HCEC 1CT (cell line): ENCODE measurements around the gene SLC38A3.
"Not testable (repeated sequence)": the region's sequence is repeated elsewhere in the genome, so short reads cannot be mapped to it uniquely, and the experiment has no call there.

Experiments used
- DNase-seq: peaks from one replicate; pipeline ENCODE4 v3.0.0-alpha.2; 2017

Gene SLC38A3

DNA sequence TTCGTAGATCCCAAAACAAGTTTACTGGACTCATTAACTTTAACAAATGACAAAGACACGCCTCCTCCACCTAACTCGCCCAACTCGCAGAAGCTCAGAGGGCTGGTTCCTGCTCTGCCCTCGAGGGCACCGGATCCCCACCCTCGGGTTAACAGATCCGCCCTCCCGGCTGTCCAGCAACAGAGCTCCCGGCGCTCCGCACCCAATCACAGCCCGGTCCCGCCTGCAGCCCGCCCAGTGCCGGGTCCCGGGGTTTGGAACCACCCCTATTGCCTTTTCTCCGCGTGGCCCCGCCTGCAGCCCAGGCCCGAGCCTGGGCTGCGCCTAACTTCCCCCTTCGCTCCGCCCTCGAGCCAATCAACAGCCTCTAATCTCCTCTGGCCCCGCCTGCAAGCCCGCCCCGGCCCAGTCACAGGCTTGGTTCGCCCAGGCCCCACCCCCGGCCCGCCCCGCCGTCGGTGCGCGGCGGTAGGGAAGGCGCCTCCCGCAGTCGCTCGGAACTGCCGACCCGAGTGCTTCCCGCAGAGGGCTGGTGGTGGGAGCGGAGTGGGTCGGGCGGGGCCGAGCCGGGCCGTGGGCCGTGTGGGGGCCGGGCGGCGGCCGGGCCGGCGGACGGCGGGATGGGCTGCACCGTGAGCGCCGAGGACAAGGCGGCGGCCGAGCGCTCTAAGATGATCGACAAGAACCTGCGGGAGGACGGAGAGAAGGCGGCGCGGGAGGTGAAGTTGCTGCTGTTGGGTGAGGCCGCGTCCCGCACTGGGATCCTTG lies 30.8 kb downstream of the SLC38A3 start, which contains the start of gene GNAI2:
GNAI2 (plus strand) TSS at position 489 of the 768 bp plus-strand sequence; CDS start at position 621, 132 bp downstream.
- peak; percentile 99 for DNase-seq

DNA sequence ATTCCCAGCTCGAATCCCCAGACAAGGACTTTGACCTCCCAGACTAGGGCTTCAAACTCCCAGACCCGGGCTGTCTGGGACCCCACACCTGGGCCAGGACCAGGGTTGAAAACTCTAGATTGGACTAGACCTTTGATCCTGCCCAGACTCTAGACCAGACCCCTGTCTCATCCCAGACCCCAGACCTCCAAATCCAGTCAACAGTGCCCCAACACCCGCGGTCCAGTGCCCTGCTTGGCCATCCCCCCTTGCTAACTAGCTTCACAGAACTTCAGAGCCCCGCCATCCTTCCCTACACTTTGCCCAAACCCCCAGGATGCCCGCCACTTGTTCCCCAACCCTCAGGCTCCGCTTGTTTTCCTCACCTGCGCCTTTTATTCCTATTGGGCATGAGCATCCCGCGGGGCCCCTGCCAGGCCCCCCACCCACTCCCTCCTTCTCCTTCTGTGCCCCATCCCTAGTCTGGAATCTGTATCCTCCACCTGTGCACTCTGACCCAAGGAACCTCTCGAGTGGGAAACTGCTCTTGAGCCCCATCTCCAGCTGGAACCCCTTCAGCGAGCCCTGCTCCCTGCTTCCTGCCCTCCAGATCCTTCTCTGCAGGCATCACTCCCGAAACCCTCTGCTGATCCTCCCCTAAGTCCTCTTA lies 31.5 kb downstream of the SLC38A3 start:
- DNase-seq: no peak

DNA sequence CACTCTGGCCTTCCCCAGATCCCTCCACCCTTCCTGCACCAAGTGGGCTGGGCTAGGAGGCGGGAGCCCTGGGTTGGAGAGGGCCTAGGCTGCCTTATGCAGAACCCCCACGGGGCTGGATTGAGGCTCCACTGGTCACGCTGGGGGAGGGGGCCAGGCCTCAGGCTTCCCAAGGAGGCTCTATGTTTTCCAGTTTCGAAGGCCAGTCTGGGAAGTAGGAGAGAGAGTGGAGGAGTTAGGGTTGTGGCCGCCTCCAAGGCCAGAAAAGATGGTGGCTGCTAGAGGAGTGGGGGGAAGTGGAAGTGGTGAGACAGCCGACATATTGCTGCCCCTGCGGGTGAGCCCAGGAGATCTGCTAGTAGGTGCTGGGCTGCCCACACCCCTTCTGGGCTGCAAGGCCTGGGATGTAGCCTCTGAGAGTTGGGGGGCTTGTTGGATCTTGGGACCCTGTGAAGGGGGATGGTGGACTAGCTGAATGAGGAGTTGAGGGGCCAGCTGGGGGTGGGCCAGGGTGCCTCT lies 32.1 kb downstream of the SLC38A3 start:
- DNase-seq: peak; percentile 45

DNA sequence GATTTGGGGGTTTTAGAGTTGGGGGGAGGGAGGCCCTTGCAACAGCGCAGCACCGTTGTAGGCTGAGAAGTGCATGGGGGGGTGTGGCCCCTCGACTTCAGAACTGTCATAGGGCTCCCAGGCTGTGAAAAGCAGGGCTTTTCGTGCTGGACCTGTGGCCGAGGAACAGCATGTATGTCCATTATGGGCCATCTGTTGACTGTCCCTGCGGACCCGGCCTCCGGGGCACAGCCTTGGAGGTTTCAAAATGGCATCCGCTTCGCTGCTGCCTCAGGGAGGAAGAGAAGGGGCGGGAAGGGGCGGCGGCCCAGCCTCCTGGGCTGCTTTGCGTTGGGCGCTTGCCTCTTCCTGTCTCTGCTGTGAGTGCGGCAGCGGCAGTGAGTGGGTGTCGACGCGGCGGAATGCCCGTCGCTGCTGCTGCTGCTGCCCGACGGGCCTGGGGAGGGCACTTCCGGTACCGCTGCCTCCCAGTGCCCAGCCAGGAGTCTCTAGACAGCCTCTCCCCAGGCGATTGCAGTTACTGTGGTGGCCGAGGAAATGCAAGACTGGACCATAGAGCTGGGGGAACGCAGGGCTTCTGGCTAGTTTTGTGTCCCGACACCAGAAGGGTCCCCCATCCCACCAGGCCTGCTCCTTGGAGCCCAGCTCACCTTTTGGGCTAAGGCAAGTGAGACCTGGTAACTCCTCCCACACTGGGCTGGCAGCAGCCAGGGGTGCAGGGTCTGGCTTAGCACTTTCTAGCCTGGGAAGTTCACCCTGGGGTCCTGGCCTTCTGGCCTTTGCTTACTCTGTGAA lies 32.9 kb downstream of the SLC38A3 start:
- peak; percentile 83 for DNase-seq

DNA sequence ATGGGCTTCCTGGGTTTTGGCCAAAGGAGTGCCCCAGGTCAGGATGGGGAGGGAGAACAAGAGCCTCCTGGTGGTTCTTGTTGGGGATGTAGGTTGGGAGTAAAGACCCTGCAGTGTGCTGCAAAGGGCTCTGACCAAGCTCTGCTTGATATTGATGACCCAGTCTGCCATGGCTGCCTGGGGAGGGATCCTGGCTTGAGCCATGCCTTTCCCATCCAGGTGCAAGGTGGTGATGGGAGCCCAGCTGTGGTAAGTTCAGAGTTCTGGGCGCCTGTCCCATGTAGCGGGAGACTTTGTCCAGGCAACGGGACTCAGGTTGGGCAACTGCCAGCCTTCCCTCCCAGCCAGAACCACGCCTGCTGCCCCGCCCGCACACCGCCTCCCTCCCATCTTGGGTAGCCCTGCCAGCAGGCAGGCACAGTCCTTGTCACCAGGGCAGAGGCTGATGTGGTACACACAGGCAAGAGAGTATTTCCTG lies 33.5 kb downstream of the SLC38A3 start:
- DNase-seq: no peak

DNA sequence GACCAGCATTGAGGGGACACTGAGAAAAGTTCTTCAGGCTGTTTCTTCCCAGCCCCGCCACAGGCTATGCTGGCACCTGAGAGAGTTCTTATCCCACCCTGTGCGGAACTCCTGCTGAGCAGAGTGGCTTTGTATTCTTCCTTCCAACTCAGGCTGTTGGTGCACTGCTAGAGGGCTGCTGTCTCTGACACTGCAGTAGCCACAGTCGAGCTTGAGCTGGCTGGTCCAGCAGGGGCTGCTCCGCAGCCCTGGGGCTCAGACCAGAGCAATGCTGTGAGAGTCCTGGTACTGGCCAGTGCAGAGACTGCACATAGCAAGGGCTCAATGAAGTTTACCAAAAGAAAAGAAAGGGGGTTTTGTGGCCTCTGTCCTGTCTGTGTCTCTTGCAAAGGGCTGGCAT lies 34.6 kb downstream of the SLC38A3 start:
- DNase-seq: no peak

DNA sequence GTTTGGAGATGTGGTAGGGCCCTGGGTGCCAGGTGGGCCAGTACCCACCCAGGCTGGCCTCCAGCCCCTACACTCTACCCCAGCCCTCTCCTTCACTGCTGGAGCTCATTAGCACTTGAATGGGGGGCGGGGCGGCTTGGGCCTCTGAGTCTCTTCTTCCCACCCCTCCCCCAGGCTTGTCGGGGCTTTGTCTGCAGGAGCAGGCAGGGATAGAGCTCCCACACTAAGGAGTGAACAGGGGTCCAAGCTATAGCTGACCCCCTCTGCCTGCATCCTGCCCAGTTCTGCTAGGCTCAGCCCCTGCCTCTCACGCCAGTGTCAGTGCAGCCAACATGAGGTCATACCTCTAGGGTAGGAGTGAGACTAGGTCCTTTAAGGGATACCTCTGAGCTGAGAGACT lies 36.1 kb downstream of the SLC38A3 start:
- no peak for DNase-seq

DNA sequence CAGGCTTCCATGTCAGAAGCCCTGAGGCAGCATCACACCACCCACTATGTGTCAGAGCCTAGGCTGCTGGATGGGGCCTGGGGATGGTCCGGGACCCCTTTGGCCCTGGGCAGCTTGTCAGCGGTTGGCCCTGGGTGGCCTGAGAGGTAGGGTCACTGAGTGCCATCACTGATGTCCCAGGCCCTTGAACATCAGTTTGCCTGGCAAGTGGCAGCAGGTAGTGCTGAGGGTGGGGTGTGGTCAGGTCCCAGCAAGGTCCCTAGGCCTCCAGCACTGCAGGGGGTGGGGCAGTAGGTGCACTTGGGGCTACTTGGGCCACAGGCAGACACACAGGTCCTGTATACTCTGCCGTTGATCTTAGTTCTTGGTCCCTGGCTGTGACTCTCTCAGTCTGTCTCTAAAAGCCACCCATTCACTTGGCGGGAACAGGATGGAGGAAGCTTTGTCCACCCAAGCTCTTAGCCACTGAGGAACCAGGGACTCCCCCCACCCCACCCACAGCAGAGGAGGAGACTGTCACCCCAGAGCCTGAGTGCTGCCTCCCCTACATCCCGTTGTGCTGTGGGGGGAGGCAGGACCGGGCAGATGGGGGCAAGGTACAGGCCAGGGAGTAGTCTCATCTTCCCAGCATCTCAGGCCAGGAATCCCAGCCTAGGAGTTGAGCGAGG lies 36.8 kb downstream of the SLC38A3 start:
- no peak for DNase-seq

DNA sequence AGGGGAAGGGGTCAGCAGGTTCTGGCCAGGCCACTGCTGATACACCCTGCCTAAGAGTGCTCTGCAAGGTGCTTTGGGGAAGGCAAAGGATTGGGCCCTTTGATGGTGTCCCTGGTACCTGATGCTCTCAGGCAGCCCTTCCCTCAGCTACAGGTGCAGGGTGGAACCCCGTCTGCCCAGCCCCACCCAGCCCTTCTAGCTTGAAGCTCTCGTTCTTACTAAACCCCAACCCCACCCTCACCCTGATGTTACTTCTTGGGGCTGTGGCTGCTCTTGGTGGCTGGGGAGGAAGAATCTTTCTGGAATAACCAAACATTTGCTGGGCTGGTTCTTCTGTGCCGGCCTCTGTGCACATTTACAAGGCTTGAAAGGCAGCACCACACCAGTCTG lies 37.3 kb downstream of the SLC38A3 start:
- no peak for DNase-seq

DNA sequence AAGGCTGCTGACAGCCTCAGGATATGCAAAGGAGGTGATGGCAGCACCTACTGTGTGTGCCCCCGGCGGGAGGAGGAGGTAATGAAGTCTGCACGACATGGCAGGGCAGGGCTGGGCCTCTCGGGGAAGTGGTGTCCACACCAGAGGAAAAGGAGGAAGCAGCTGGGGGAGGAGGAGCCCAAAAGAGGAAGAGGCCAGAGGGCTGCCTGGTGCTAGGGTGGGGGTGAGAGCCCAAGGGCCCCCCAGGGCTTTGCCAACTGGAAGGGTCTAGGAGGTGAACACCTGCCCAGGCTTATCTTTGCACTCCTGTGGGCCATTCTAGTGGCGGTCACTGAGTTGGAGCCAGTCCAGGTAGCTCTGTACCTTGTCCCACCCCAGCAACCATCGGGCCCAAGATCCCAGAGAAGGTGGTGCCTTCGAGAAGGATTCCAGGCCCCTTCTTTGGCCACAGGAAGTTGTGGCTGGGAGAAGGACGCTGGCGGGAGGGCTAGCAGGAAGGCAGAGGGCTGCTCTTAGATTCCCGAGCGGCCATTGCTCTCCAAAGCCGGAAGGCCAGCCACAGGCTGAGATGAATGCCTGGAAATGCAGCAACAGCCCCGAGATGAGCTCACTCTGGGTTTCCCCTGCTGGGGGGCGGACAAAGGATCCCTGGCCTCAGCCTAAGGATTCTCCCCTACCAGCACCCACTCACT lies 37.9 kb downstream of the SLC38A3 start:
- no peak for DNase-seq

DNA sequence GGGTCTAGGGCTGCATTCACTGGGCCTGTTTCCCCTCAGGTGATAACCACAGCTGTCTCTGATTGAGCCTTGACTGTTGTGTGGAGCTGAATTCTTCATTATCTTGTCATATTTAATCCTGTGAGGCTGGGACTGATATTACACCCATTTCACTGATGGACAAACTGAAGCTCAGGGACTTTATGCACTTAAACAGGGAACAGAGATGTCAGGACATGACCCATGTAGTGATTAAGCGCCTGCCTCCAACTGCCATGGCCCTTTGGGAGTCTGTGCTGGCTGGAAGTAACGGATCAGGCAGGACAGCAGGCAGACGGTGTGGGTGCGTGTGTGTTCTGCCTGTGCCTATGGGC lies 38.4 kb downstream of the SLC38A3 start:
- DNase-seq: no peak

DNA sequence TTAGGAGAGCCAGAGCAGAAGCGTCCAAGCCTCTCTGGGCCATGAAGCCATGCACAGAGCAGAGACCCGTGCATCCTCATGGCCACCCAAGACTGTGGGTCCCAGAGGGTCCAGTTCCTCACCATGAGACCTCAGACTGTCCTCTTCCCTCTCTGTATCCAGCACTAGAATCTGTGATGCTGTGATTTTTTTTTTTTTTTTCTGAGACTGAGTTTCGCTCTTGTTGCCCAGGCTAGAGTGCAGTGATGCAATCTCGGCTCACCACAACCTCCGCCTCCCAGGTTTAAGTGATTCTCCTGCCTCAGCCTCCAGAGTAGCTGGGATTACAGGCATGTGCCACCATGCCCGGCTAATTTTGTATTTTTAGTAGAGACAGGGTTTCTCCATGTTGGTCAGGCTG lies 39.7 kb downstream of the SLC38A3 start:
- not testable (repeated sequence) for DNase-seq

DNA sequence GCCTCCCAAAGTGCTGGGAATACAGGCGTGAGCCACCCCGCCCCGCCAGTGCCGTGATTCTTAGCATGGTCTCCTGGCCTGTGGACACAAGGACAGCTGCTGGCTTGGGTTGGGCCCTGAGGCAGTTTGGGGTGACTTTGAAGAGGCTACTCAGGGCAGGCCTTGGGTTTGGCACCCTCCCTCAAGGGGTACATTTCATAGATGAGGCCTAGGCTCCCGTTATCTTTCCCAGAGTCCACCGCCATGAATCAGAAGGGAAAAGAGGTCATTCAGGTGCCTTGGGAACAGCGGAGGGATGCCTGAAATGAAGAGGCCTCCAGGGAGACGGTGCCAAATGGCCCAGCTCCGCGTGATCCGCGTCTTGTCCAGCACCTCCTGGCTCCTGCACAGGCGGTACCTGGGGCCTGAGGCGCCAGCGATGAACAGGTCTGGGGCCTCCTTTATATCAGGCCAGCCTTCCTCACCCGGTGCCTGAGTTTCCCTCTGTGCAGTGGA lies 40.2 kb downstream of the SLC38A3 start:
- DNase-seq: no peak

DNA sequence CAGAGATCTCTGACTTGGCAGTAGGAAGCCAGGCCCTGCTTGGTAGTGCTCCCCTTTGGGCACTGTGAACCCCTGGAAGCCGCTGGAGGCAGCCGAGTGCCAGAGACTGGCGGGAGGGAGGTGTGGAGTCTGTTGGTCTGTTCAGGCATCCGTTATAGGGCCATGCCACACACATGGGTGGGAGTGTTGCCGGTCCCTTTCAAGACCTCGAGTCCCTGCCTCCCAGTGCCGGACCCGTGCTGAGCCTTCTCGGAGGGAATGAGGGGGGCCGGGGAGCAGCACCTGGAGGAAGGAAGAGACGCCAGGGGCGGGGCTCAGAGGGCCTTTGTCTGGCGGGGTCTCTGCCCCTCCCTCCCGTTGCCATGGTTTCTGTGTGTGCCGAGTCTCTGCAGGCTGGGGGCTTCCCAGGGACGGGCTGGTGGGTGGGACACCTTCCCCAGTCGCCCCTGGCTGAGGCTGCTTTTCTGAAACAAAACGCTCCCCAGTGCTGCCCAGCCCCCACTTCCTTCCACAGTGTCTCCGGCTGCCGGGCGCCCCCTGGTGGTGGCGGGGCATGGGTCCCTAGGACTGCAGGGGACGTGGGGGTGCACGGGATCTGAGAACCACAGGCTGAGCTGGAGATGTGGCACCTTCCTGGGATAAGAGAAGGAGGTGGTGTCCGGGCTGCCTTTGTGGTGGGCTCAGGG lies 40.9 kb downstream of the SLC38A3 start:
- DNase-seq: peak; percentile 70

DNA sequence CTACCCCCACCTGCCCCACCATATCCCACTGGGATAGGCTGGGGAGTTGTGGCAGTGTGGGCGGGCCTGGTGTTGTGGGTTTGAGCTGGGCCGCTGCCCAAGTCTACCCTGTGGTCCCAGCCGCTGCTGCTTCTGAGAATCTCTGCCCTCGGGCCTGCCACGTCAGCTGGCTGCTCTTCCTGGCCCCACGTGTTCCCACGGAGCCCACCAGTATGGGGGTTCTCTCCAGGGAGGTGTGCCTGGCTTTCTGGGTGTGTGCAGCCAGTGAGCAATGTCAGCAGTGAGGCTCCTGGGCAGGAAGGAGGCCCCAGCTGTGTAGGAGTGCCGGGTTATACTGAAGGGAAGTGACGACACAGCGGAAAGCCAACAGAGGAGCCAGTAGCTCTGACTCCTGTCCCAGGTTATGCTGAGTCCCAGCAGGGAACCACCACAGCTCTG lies 41.5 kb downstream of the SLC38A3 start:
- DNase-seq: peak; percentile 76

DNA sequence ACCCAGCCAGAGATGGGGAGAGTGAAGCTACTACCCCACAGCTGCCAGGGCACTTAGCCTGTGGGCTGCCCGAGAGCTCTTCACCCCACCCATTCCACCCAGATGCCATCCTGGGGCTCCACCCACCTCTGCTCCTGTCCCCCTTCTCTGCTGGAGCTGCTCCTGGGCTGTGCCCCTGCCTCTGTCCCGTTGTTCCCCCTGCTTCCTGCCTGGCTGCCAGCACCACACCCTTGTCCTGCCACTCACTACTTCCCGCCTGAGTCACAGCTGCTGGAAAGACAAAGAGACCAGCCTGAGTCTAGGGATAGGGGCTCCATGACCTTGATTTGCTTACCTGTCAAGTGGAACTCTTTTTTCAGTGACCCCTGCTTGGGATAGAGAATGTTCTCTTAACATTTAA lies 43.3 kb downstream of the SLC38A3 start:
- peak; percentile 18 for DNase-seq

DNA sequence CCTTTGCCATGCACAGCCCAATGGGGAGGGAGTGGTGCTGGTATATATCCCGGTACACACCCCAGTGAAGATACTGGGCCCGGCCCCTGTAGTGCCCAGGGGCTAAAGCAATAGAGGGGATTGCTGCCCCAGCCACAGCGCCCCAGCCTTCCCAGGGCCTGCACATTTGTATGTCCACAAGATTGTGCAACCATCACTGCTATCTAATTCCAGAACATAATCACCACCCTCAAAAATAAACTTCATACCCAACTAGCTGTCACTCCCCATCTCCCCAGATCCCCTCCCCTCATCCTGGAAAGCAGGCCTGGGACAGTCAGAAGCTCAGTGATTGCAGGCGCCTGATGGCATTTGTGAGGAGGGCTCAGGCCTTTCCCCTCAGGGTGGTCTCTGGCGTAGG lies 44.4 kb downstream of the SLC38A3 start:
- peak; percentile 0 for DNase-seq

DNA sequence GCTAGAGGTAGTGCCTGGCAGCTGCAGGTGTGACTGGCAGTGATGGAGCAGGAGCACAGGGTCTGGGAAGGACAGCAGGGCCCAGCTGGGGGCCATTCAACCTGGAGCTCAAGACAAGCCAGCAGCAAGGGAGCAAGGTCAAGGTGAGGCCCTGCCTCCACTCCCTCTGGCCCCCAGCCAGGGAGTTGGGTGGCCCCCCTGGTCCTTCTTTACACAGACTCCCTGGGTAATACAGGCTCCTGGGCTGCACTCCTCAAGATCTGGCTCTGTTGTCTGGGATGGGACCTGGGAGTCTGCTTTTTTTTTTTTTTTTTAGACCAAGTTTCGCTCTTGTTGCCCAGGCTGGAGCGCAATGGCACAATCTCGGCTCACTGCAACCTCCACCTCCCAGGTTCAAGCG lies 45.4 kb downstream of the SLC38A3 start:
- no peak for DNase-seq

DNA sequence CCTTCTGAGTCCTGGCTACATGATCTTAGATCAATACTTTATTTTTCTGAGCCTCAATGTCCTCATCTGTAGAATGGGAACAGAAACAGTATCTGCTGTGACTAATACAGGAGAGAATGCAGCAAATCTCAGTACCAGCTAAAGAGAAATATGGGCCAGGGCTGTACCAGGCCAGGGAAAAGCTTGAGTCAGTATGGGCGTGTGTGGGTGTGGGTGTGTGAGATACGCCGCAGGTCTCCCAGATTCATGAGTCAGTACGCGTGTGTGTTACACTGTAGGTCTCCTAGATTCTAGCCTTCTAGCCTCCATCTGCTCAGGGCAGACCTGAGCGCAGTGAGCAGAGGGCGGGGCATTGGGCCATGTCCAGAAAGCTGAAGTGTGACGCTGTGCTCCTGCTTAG lies 46.1 kb downstream of the SLC38A3 start:
- DNase-seq: peak; percentile 93

DNA sequence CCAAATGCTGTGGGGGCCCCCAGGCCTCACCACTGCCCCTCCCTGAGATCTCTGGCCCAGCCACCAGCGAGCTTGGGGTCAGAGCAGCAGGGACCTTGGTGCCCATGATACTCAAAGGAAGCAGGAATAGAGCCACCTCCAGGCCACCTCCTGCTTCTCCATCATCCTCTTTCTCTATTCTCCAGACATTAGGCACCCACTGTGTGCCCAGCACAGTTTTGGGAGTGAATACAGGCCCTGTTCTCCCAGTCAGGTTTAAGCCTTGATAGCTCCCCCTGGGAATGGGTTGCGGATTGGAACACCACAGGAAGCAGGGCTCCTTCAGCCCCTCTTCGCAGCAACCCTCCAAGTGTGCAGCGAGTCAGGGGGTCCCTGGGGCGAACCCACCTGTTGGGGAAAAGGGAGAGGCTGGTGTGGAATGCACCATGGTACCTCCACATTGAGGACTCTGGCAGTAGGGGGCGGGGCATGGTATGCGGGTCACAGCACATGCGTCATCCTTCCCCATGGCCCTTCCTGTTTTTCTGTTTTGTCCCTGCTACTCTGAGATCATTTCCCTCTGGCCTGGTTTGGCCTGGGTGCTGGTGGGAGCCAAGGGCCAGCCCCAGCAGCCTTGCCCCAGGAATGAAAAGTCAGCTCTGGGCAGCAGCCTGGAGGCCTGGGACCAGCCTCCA lies 49.6 kb downstream of the SLC38A3 start:
- peak; percentile 73 for DNase-seq

DNA sequence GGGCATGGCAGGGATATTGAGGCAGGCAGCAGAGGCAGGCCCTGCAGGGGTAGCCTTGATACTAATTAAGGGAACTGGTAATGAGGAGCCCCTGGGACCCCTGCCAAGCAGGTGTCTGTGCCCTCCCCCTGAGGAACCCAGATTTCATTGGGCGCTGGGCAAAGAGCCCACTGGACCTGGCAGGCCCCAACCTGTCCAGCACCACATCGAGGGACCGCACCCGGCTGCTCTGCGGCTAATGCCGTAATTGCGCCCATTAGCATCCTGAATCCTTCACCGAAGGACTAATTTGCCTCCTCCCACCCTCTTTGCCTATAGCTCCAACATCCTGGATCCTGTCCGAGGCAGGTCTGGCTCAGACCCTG lies 50.2 kb downstream of the SLC38A3 start:
- no peak for DNase-seq
